ENCODE data around the gene CARMIL1.

GRCh38 chr6:25359191-25359861 lies 80.2 kb downstream of the CARMIL1 start:
- TF ChIP-seq POLR2A (IDR thresholded peaks at IDR 0.05; ENCODE audit: low read depth, low read length) (no peak), POLR2AphosphoS5 (IDR thresholded peaks at IDR 0.05; ENCODE audit: low read depth, low read length) (no peak)
